GM21528 (cell line): ENCODE measurements around the gene CACNA1C.

Experiments
- ATAC-seq: cut with Tn5 transposase; IDR thresholded peaks from one replicate; pipeline ENCODE4 v1.9.1; 2021; ENCODE audit warnings: mild to moderate bottlenecking, moderate library complexity; ENCODE audit not compliant: unreplicated experiment, low FRiP score

Gene CACNA1C

DNA sequence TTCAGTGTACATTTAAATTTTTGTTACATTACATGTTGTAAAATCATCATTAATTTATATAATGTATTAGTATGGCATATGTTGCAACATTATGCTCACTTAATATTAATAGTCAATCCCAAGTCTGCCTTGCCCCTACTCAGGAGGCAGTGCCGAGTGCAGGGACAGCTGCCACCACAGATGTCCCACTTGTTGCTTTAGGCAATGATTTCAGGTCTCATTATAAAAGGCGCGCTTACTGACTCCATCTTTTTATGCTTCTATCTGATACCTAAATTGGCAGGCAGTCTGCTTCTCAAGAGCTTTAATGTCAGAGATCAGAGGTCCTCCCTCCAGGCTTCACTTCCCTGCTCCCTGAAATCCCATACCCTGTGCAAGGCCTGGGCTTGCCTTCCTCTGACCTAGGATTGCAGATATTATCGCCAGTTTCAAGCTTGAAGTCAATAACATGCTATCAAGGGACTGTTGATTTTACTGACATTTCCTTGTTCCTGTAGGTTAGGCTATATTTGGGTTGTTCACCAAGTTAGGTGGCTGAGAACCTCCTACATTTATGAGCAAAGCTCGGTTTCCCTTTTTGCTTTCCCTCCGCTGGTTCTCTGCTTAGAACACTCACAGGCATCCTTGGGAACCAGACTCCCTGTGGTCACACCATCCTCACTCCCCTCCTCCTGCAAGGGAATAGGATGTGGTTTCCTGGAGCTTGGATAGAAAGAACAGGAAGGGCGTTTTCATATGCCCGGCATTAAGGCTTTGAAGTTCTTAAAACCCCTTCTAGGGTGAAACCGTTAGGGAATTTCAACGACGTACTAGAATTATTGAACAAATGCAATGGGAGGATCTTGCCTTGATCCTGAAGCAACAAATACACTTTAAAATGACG is 533.6 kb downstream of the CACNA1C start:
- no peak for ATAC-seq

GRCh38 chr12:2588345-2588744 is 535.6 kb downstream of the CACNA1C start:
- no peak for ATAC-seq

DNA sequence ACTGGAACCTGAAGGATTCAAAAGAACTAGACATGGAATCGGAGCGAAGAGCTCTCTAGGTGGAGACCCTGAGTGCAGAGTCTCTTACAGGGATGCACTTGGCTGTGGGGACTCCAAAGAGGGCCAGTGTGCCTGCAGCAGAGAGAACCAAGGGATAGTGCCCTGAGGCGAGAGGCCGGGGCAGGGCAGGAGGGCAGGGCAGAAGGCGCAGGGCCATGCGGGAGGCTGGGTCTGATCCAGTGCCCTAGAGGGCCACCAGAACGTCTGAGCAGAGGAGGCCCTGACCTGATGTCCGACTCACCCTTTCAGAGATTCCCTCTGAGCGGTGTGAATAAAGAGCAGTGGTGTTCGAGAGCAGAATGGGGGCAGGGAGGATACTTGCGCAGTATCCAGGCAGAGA is 536.6 kb downstream of the CACNA1C start:
- ATAC-seq, result no peak

DNA sequence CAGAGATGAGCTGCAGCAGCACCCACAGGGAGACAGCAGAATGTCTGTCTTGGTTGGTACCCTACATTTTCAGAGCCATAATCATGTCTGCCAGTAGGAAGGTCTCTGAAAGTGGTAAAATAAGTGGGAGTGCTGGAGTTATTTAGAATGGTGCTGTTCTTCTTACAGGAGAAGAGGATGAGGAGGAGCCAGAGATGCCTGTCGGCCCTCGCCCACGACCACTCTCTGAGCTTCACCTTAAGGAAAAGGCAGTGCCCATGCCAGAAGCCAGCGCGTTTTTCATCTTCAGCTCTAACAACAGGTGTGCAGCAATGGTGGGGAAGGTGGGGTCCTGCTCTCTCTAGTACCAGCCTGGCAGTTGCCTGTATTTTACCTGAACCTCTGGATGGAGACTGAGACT is 540.3 kb downstream of the CACNA1C start:
- ATAC-seq, result no peak

DNA sequence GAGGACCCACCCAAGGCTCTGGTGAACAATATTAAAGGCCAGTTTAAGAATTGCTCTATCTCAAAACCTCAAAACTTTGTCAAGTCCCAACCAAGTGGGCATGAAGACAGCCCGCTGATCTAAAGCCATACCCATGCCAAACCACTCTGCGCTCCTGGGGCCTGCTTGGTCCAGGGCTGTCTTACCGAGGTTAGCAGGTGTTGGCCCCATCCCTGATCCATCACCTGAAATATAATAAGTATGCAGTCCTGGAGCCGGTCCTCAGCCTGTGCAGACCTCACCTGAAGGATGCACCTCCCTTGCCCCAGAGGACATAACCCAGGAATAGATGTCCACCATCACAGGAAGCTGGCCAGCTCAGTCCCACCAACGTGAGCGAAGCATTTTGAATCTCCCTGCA is 543.7 kb downstream of the CACNA1C start:
- no peak for ATAC-seq

DNA sequence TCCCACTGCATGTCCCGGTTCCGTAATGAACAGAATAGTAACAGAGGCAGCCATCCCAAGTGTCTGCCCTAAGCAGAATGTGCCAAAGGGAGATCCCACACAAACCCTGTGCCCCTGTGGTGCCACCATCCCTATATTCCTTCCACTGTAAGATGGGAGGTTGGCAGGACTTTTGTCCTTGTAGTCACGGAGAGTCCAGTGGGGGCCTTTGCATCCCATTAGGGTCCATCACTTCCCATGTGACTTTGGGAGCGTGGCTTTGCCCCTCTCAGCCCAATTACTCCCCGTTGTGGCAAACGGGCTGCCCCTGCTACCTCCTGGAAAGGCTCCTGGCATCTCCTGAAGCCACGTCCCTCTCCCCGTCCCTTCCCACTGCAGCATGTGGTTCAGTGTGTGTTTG is 552.5 kb downstream of the CACNA1C start:
- ATAC-seq, result no peak

GRCh38 chr12:2606186-2606910 is 553.6 kb downstream of the CACNA1C start:
- ATAC-seq, result no peak

GRCh38 chr12:2607881-2608607 is 555.3 kb downstream of the CACNA1C start:
- no peak for ATAC-seq

- ATAC-seq, result no peak
These were observed 555.8 kb downstream of the CACNA1C start for GRCh38 chr12:2608608-2608945.

DNA sequence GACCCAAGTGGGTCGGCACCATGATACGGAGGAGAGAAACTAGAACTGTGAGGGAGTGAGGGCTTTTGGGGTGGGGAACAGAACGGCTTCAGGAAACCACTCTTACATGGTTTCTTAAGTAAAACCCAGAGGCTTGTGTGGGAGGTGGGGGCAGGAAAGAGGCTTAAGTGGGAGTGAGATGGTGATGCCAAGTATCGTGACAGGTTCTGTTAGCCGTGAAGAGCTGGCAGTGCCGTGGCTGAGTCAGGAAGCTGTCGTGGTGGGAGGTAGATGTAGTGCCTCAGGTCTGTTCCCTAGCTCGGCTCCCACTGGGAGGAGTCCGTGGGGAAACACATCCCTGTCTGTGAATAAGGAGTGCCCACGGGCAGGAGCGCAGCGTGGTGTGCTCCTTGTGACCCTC is 556.2 kb downstream of the CACNA1C start:
- ATAC-seq, result no peak

- no peak for ATAC-seq
These were observed 557.6 kb downstream of the CACNA1C start for GRCh38 chr12:2610358-2610757.

GRCh38 chr12:2613326-2614073 is 560.7 kb downstream of the CACNA1C start:
- no peak for ATAC-seq

GRCh38 chr12:2614341-2614740 is 561.6 kb downstream of the CACNA1C start:
- ATAC-seq, result no peak

DNA sequence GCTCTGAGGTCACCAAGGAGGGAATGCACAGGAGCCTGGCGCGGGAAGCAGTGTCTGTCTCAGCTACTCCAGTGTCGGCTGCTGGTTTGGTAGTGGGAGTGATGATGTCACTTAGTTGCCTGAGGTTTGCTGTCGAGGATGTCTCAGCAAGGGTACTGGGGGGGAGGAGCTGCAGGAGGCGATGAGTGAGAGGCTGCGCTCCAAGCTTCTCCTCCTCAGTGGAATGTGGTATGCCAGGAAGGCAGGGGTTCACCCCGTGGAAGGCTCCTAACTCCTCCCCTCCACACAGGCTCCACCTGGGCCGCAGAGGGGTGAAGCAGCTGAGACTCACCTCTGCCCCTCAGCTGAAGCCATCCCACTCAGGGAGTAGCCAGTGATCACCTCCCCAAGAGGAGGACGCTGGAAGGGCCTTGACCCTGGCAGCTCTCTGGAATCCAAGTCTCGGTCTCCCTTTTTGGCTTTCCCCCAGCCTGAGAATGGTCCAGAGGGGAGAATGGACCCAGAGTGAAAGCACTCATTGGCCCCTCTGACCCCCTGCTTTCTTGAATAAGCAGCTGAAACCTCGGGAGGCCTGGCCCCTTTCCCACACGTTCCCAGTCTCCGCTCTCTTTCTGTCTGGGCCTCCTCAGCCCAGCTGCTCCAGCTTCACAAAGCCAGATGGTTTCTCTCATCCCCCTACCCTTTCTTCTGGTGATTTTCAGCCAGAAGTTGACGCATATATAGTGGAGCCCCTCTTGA is 563.0 kb downstream of the CACNA1C start:
- ATAC-seq, result no peak

DNA sequence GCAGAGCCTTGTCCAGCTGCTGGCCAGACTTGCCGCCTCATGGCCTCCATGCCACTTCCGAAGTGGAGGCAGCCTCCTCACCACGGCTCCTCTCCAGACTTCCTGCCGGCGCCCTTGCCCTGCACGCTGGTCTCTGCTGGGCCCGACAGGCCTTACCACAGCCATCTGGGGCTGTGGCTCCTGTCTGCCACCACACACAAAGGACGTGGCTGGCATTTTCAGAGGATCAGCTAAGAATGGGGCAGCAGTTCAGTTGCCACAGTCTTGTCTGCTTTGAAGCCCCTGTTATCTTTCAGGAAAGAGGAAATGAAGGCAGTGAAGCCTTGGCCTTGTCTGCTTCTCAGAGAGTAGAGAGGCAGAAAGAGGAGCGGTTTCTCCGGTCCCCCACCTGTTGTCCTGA is 564.0 kb downstream of the CACNA1C start:
- ATAC-seq, result no peak

DNA sequence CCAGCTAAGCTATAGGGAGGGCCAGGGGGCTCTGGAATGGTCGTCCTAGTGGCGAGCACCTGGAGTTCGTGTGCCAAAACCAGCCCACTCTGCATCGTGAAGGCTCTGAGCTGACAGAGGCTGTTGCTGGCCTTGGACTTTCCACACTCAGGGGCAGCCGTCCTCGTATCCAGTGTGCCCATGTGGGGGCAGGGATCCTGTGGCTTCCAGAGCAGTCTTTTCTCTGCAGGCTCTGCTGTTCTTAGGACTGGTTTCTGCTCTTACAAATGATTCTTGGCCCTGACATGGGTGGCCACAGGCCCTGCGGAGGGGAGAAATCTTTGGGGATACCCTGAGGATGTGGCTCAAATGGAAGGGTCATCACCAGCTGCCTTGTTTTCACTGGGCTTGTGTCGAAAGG is 564.6 kb downstream of the CACNA1C start:
- ATAC-seq, result no peak

GRCh38 chr12:2618291-2618995 is 565.7 kb downstream of the CACNA1C start:
- ATAC-seq, result no peak

DNA sequence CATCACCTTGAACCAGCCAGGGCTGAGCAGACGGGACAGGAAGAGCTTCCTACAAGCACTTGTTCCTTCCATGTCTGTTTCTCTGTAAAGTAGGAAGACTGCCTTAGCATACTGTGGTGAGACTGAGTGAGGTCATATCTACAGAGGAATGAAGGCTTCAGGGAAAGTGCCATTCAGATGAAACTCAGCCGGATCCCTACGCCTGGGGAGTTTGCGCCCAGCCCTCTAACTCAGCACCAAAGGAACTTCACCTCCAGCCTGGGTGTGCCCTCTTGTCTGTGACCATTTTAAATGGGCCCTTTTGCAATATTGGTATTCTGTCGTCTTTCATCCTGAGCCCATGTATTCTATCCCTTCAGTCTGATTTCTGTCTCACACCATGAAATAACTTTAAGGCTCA is 566.3 kb downstream of the CACNA1C start:
- ATAC-seq, result no peak

GRCh38 chr12:2622460-2622859 is 569.7 kb downstream of the CACNA1C start:
- ATAC-seq, result no peak
